ENCODE results near the gene TDRD7.

- TF ChIP-seq PURB (CRISPR knock-in tag; IDR thresholded peaks at IDR 0.05; ENCODE audit: low read depth), result no peak
- no peak for TF ChIP-seq CTCF (IDR thresholded peaks at IDR 0.05 in 2 of 3, conservative IDR thresholded peaks at IDR 0.05 in 1 of 3; ENCODE audit: insufficient read depth in 2 of 3, low read depth in 1 of 3, low read length in 3 of 3)
- TF ChIP-seq PHB2 (IDR thresholded peaks at IDR 0.05; ENCODE audit: low read depth), result no peak
- no peak for TF ChIP-seq ZFP36 (IDR thresholded peaks at IDR 0.05; ENCODE audit: low read depth, low read length, partially characterized antibody)
These were observed 90.5 kb downstream of the TDRD7 start for GRCh38 chr9:97502222-97502983.

Data from K562 (cell line).